Measurements from ENCODE around the gene ALS2CL.

DNA sequence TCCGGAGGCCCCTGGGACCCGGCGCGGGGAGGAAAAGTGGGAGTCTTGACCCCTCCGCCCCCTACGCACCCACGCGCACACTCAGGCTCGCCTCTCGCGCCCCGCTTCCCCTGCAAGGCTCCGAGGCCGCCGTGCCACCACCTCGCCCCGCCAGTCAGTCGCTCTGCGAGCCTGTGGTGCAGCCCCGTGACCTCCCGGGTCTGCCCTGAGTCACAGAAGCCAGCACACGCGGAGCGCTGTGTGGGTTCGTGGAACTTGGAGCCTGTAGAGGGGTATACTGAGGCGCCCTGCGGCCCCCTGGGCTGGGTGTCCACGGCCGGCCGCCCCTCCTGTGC is 380 bp upstream of the ALS2CL start:
- TF ChIP-seq, protein P1, sequence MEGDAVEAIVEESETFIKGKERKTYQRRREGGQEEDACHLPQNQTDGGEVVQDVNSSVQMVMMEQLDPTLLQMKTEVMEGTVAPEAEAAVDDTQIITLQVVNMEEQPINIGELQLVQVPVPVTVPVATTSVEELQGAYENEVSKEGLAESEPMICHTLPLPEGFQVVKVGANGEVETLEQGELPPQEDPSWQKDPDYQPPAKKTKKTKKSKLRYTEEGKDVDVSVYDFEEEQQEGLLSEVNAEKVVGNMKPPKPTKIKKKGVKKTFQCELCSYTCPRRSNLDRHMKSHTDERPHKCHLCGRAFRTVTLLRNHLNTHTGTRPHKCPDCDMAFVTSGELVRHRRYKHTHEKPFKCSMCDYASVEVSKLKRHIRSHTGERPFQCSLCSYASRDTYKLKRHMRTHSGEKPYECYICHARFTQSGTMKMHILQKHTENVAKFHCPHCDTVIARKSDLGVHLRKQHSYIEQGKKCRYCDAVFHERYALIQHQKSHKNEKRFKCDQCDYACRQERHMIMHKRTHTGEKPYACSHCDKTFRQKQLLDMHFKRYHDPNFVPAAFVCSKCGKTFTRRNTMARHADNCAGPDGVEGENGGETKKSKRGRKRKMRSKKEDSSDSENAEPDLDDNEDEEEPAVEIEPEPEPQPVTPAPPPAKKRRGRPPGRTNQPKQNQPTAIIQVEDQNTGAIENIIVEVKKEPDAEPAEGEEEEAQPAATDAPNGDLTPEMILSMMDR (IDR thresholded peaks at IDR 0.05; ENCODE audit: low read length): no peak
- no peak for TF ChIP-seq EZH2phosphoT487 (IDR thresholded peaks at IDR 0.05; ENCODE audit: low read length)
- TF ChIP-seq EZH2 (optimal IDR thresholded peaks at IDR 0.05; ENCODE audit: low read depth, low read length): no peak

Measured in MM.1S (cell line).